Right lobe of liver (tissue), 6 donors: ENCODE measurements around the gene GRID2IP. TPM values are rescaled to one million over a fixed set of nuclear protein-coding genes. Genes with fewer than 3 reads are reported as not detected.
"Not testable (repeated sequence)": the region's sequence is repeated elsewhere in the genome, so short reads cannot be mapped to it uniquely, and the experiment has no call there.

Experiments
- ATAC-seq, 4 donors: fragments of 200-7000 bp; cut with Tn5 transposase; one replicate each; pipeline ENCODE4 v1.9.1; 2020; ENCODE audit warnings: mild to moderate bottlenecking in 4 of 4, moderate library complexity in 4 of 4
- DNase-seq, 3 donors: peaks; one replicate each; pipeline ENCODE4 v3.0.0-alpha.2; 2020
- H3K27ac ChIP-seq, 3 donors: fragments of 200-600 bp; one replicate each; pipeline ENCODE4 v1.8.0; 2022
- H3K27me3 ChIP-seq, 2 donors: fragments of 200-600 bp; one replicate each; pipeline ENCODE4 v1.8.0; 2022
- H3K36me3 ChIP-seq, 4 donors: fragments of 200-600 bp; sonication (generic) in 1 of 4; one replicate each; pipeline versions ENCODE4 v1.5.1 to v1.8.0; 2017 to 2022; ENCODE audit warnings: control low read depth in 1 of 4
- H3K4me1 ChIP-seq, 4 donors: fragments of 200-600 bp; sonication (generic) in 1 of 4; one replicate each; pipeline versions ENCODE4 v1.5.1 to v1.8.0; 2017 to 2022; ENCODE audit warnings: control low read depth in 1 of 4
- H3K4me3 ChIP-seq, 3 donors: fragments of 200-600 bp; one replicate each; pipeline ENCODE4 v1.8.0; 2022
- H3K9me3 ChIP-seq, 4 donors: fragments of 200-600 bp; sonication (generic) in 1 of 4; one replicate each; pipeline versions ENCODE4 v1.5.1 to v1.8.0; 2017 to 2022; ENCODE audit warnings: control low read depth in 1 of 4
- CTCF ChIP-seq, 4 donors: fragments of 200-600 bp in 3 of 4; fragments of 450-650 bp in 1 of 4; IDR thresholded peaks; one replicate each; pipeline versions ENCODE4 v1.5.1 to v1.8.0; 2016 to 2022; ENCODE audit warnings: antibody characterized with exemption in 4 of 4, mild to moderate bottlenecking in 2 of 4
- POLR2A ChIP-seq: fragments of 450-650 bp; IDR thresholded peaks from one replicate; pipeline ENCODE4 v1.6.1; 2017; ENCODE audit warnings: antibody characterized with exemption, mild to moderate bottlenecking
- WGBS: methylation state at CpG from one replicate; pipeline ENCODE4 v1.1.6; 2018; ENCODE audit warnings: low coverage, low lambda C conversion rate; ENCODE audit not compliant: insufficient coverage; ENCODE audit errors: missing lambda C conversion rate; 5-methylcytosine and 5-hydroxymethylcytosine counted together
- intact Hi-C, 2 donors: fragments of 100-400 bp; cut with DNase I; formaldehyde crosslinking; loops; one replicate each; pipeline versions ENCODE4 v1.11.2 to v1.14.1; 2022
- total RNA-seq, 6 experiments: library from RNA; depleted of rRNA in 2 of 6; stranded (reverse); fragments of >200 nt in 2 of 6; fragmentation: NEBNext Ultra II Directional in 3 of 6; extraction: Animal tissue kit (Norgen Biotek cat#: 25700) in 3 of 6; gene quantifications; one replicate each; pipeline versions ENCODE4 v1.1.0 to v1.2.4, GENCODE V29; 2016 to 2023
- donor health status: DM: no; HTN: yes; CAD: no.
- donor health status: DM: no; HTN: no; CAD: no.
- donor health status: DM: no; HTN: no; CAD: no.
- donor health status: DM: no; HTN: yes; CAD: no.
- donor health status: DM: no; HTN: yes; CAD: no.

Gene GRID2IP
- total RNA-seq, 6 experiments from 2014 or later = 0.05 to 0.07 TPM; not detected in 4

- H3K36me3 ChIP-seq = peaks cover 0 to 33% (median 0%) of the 10 kb centered on the region in 4 donors
- peaks cover 0 to 7% (median 3%) of the 10 kb centered on the region in 4 donors for H3K4me1 ChIP-seq
- DNase-seq (peak in 1 of 3 donors; percentile 40), ATAC-seq (peak in 3 of 4 donors; percentile 19 to 76 (median 31))
- no peaks in the 10 kb centered on the region for H3K9me3 ChIP-seq
- WGBS = 44% methylated on average over 8 of the region's 18 CpGs
- intact Hi-C loops = no loop called here
- peak overlapping the region in 2 of 3 donors; percentile 88 to 95 for H3K27ac ChIP-seq
- TF ChIP-seq POLR2A (peak; percentile 60), CTCF (IDR thresholded peaks at IDR 0.05) (no peak)
- H3K27me3 ChIP-seq = no peaks in the 10 kb centered on the region
- peak overlapping the region; percentile 70 to 84 (median 73) for H3K4me3 ChIP-seq
These were observed 27.1 kb upstream of the GRID2IP start for GRCh38 chr7:6578114-6579084.

- Histone ChIP-seq H3K4me3 (peak within 1 kb of the TSS; percentile 70 to 84 (median 73)), H3K27ac (peak within 1 kb of the TSS; percentile 88 to 95 (median 91)), H3K9me3 (no peaks in the 10 kb centered on the region), H3K4me1 (peaks cover 0 to 7% (median 3%) of the 10 kb centered on the region in 4 donors), H3K36me3 (peaks cover 0 to 24% (median 0%) of the 10 kb centered on the region in 4 donors), H3K27me3 (no peaks in the 10 kb centered on the region)
- TF ChIP-seq POLR2A = peak; percentile 95
- TF ChIP-seq CTCF (IDR thresholded peaks at IDR 0.05) = no peak
- intact Hi-C loops = no loop called here
- WGBS = 20% methylated on average over 24 of the region's 51 CpGs
- DNase-seq (peak; percentile 89 to 91 (median 89)), ATAC-seq (peak; percentile 91 to 99 (median 97))
These were observed 26.3 kb upstream of the GRID2IP start, which contains the start of gene ZDHHC4 for GRCh38 chr7:6577369-6578113. Gene ZDHHC4, plus strand, starts transcription at chr7:6577454. Its CDS starts 3,108 bp downstream, at chr7:6580562.

GRCh38 chr7:6576867-6577368 is 25.7 kb upstream of the GRID2IP start:
- DNase-seq = not testable (repeated sequence)

GRCh38 chr7:6576024-6576866 is 25.0 kb upstream of the GRID2IP start:
- intact Hi-C loops = no loop called here
- 66% methylated on average over 8 of the region's 14 CpGs for WGBS
- TF ChIP-seq POLR2A (no peak), CTCF (IDR thresholded peaks at IDR 0.05) (no peak)

More at GRCh38 chr7:6576867-6577368, 25.7 kb upstream of the GRID2IP start:
- H3K9me3 ChIP-seq, H3K4me1 ChIP-seq, ATAC-seq, H3K27me3 ChIP-seq, intact Hi-C loops: not testable (repeated sequence)
- Histone ChIP-seq H3K36me3 (peaks cover 0 to 18% (median 0%) of the 10 kb centered on the region in 4 donors), H3K27ac (peak overlapping the region; percentile 88 to 95 (median 91)), H3K4me3 (peak overlapping the region; percentile 70 to 84 (median 73))
- 8% methylated on average over 14 of the region's 14 CpGs for WGBS

More at GRCh38 chr7:6576024-6576866, 25.0 kb upstream of the GRID2IP start:
- DNase-seq (no peak), ATAC-seq (no peak)
- H3K27me3 ChIP-seq = no peaks in the 10 kb centered on the region
- peaks cover 0 to 7% (median 3%) of the 10 kb centered on the region in 4 donors for H3K4me1 ChIP-seq
- peaks cover 0 to 11% (median 0%) of the 10 kb centered on the region in 4 donors for H3K36me3 ChIP-seq
- H3K27ac ChIP-seq = peak overlapping the region in 1 of 3 donors; percentile 91
- peak overlapping the region in 2 of 3 donors; percentile 70 to 84 for H3K4me3 ChIP-seq
- H3K9me3 ChIP-seq = no peaks in the 10 kb centered on the region
